HEK293 (cell line): ENCODE measurements around the gene BPI.
A peak's percentile ranks its signal among the peaks of the same experiment; 100 is the strongest.

Source experiments
- CTCF ChIA-PET: fragments of 350-600 bp; formaldehyde crosslinking; extraction: SDS; loops from one replicate; lab custom pipeline; 2021; ENCODE audit warnings: antibody characterized with exemption; lab: Yijun Ruan, JAX
- POLR2A ChIA-PET: fragments of 300-600 bp; formaldehyde crosslinking; extraction: SDS; loops from one replicate; lab custom pipeline; 2020; ENCODE audit warnings: antibody characterized with exemption, inconsistent platforms; lab: Yijun Ruan, JAX
- H3K27ac ChIP-seq: fragments of 200-500 bp; sonication (Bioruptor generic); 2 replicates; pipeline ENCODE4 v1.5.1; 2014; ENCODE audit warnings: low read depth, low read length, control low read depth, inconsistent platforms; ENCODE audit errors: extremely low read depth
- H3K36me3 ChIP-seq, 2 experiments: fragments of 200-500 bp in 1 of 2; sonication (Bioruptor generic) in 1 of 2; 1 replicate in 1 of 2; 2 replicates in 1 of 2; pipeline ENCODE4 v1.5.1; 2014 to 2017; ENCODE audit warnings: inconsistent platforms in 2 of 2, low read length in 2 of 2; ENCODE audit not compliant: control insufficient read depth in 2 of 2, insufficient read depth in 1 of 2
- H3K4me1 ChIP-seq: fragments of 200-500 bp; sonication (Bioruptor generic); 2 replicates; pipeline ENCODE4 v1.5.1; 2014; ENCODE audit warnings: mild to moderate bottlenecking, low read length, inconsistent platforms; ENCODE audit not compliant: control insufficient read depth, insufficient read depth
- H3K4me3 ChIP-seq: 2 replicates; pipeline ENCODE4 v1.5.1; 2011; ENCODE audit warnings: low read depth, mild to moderate bottlenecking, control low read depth, low read length, moderate library complexity
- H3K9me3 ChIP-seq: fragments of 200-500 bp; sonication (Bioruptor generic); 2 replicates; pipeline ENCODE4 v1.5.1; 2014; ENCODE audit warnings: low read depth, low read length, inconsistent platforms; ENCODE audit not compliant: control insufficient read depth, insufficient read depth
- GFI1B ChIP-seq: fragments of 450-650 bp; formaldehyde crosslinking; IDR thresholded peaks from 2 replicates; pipeline ENCODE4 v1.5.1; 2016; ENCODE audit warnings: missing biosample characterization, missing genetic modification characterization
- GLIS1 ChIP-seq: fragments of 450-650 bp; formaldehyde crosslinking; IDR thresholded peaks from 2 replicates; pipeline ENCODE4 v1.5.1; 2016; ENCODE audit warnings: missing biosample characterization, missing genetic modification characterization
- GLIS2 ChIP-seq: fragments of 450-650 bp; formaldehyde crosslinking; IDR thresholded peaks from 2 replicates; pipeline ENCODE4 v1.5.1; 2016; ENCODE audit warnings: missing biosample characterization, missing genetic modification characterization
- KLF10 ChIP-seq: fragments of 450-650 bp; IDR thresholded peaks from 2 replicates; pipeline ENCODE4 v1.5.1; 2018; ENCODE audit warnings: missing biosample characterization, mild to moderate bottlenecking, missing genetic modification characterization
- MZF1 ChIP-seq: fragments of 450-650 bp; formaldehyde crosslinking; IDR thresholded peaks from 2 replicates; pipeline ENCODE4 v1.5.1; 2017; ENCODE audit warnings: missing biosample characterization, missing genetic modification characterization, borderline replicate concordance
- SCRT1 ChIP-seq: fragments of 450-650 bp; formaldehyde crosslinking; IDR thresholded peaks from 2 replicates; pipeline ENCODE4 v1.5.1; 2016; ENCODE audit warnings: missing biosample characterization, missing genetic modification characterization, borderline replicate concordance
- SCRT2 ChIP-seq: fragments of 450-650 bp; formaldehyde crosslinking; IDR thresholded peaks from 2 replicates; pipeline ENCODE4 v1.5.1; 2016; ENCODE audit warnings: missing biosample characterization, missing genetic modification characterization
- SP3 ChIP-seq: fragments of 450-650 bp; formaldehyde crosslinking; IDR thresholded peaks from 2 replicates; pipeline ENCODE4 v1.5.1; 2016; ENCODE audit warnings: missing biosample characterization, missing genetic modification characterization
- ZBTB17 ChIP-seq: fragments of 450-650 bp; formaldehyde crosslinking; IDR thresholded peaks from 2 replicates; pipeline ENCODE4 v1.5.1; 2016; ENCODE audit warnings: missing biosample characterization, missing genetic modification characterization
- ZFP41 ChIP-seq: fragments of 450-650 bp; formaldehyde crosslinking; IDR thresholded peaks from 2 replicates; pipeline ENCODE4 v1.5.1; 2016; ENCODE audit warnings: missing biosample characterization, missing genetic modification characterization, borderline replicate concordance
- ZNF23 ChIP-seq: fragments of 450-650 bp; formaldehyde crosslinking; IDR thresholded peaks from 2 replicates; pipeline ENCODE4 v1.5.1; 2016; ENCODE audit warnings: missing biosample characterization, missing genetic modification characterization, borderline replicate concordance
- ZNF416 ChIP-seq: fragments of 450-650 bp; formaldehyde crosslinking; IDR thresholded peaks from 2 replicates; pipeline ENCODE4 v1.5.1; 2016; ENCODE audit warnings: missing biosample characterization, missing genetic modification characterization
- ZNF514 ChIP-seq: fragments of 450-650 bp; formaldehyde crosslinking; IDR thresholded peaks from 2 replicates; pipeline ENCODE4 v1.5.1; 2016; ENCODE audit warnings: missing biosample characterization, missing genetic modification characterization
- ZNF629 ChIP-seq: fragments of 450-650 bp; formaldehyde crosslinking; IDR thresholded peaks from 2 replicates; pipeline ENCODE4 v1.5.1; 2017; ENCODE audit warnings: missing biosample characterization, missing genetic modification characterization
- ZNF747 ChIP-seq: fragments of 450-650 bp; formaldehyde crosslinking; IDR thresholded peaks from 2 replicates; pipeline ENCODE4 v1.5.1; 2016; ENCODE audit warnings: missing biosample characterization, missing genetic modification characterization
- TF ChIP-seq, protein P1 (sequence below): fragments of 450-650 bp; formaldehyde crosslinking; IDR thresholded peaks from 2 replicates; pipeline ENCODE4 v1.5.1; 2016; ENCODE audit warnings: missing biosample characterization, missing genetic modification characterization
- TF ChIP-seq, protein P2 (sequence below): fragments of 450-650 bp; formaldehyde crosslinking; optimal IDR thresholded peaks from 2 replicates; pipeline ENCODE3; 2016; ENCODE audit warnings: missing biosample characterization, mild to moderate bottlenecking, missing genetic modification characterization
- TF ChIP-seq, protein P3 (sequence below): fragments of 450-650 bp; formaldehyde crosslinking; IDR thresholded peaks from 2 replicates; pipeline ENCODE4 v1.5.1; 2017; ENCODE audit warnings: missing biosample characterization, missing genetic modification characterization
- TF ChIP-seq, protein P4 (sequence below): fragments of 450-650 bp; formaldehyde crosslinking; conservative IDR thresholded peaks from 2 replicates; pipeline ENCODE4 v1.5.1; 2016; ENCODE audit warnings: low read depth, missing biosample characterization, missing genetic modification characterization

The BPI gene

DNA sequence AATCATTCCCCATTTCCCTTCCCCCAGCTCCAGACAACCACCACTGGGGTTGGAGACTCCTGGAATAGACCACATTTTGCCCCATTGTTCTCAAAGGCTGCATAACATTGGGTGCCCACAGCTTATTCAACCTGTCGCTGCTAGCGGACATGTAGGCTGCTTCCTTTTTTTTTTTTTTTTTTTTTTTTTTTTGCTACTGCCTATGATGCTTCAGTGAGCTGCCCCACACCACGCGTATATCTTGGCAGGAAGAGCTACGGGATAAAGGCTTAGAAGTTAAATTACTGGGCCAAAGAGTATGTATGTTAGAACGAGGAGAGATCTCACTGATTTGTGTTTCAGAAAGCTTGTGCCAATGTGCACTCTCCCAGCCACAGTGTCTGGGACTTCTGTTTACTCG lies 49.4 kb downstream of the BPI start:
- ChIA-PET CTCF (interaction anchor here (0.6 to 2.7 kb wide), 7 partner anchors 12 to 509 kb away, joined by 3 to 21 read pairs (median 4); no protein-coding TSS in a partner anchor), POLR2A (interaction anchor here (0.6 kb wide), 2 partner anchors 82 to 138 kb away, joined by 3 to 4 read pairs; partner anchors contain the start of gene SNHG17)
- no peak for TF ChIP-seq SP3
- TF ChIP-seq SCRT1 (tag by site-specific recombination), result 0 out of 2 replicates have a peak, but pooled peaks have one; percentile 35
- TF ChIP-seq SCRT2 (tag by site-specific recombination), result peak; percentile 76
- no peaks in the 10 kb centered on the region for H3K4me1 ChIP-seq
- no peak overlapping the region for H3K27ac ChIP-seq
- no peak overlapping the region for H3K4me3 ChIP-seq
- H3K36me3 ChIP-seq, result no peaks in the 10 kb centered on the region
- no peaks in the 10 kb centered on the region for H3K9me3 ChIP-seq

DNA sequence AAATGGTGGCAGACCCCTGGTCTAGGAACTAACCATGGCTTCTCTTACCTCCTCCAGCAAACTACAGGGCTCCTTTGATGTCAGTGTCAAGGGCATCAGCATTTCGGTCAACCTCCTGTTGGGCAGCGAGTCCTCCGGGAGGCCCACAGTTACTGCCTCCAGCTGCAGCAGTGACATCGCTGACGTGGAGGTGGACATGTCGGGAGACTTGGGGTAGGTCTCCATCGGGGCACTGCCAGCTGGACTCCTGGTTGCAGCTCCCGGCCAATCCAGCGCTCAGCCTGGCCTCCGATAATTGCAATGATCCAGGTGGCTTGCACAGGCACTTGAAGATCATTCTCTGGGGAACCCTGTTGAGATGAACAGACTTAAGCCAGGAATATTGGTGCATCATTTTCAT lies 50.3 kb downstream of the BPI start:
- Histone ChIP-seq H3K4me3 (no peak overlapping the region), H3K36me3 (no peaks in the 10 kb centered on the region), H3K4me1 (no peaks in the 10 kb centered on the region), H3K27ac (no peak overlapping the region), H3K9me3 (no peaks in the 10 kb centered on the region)
- TF ChIP-seq, protein P1, sequence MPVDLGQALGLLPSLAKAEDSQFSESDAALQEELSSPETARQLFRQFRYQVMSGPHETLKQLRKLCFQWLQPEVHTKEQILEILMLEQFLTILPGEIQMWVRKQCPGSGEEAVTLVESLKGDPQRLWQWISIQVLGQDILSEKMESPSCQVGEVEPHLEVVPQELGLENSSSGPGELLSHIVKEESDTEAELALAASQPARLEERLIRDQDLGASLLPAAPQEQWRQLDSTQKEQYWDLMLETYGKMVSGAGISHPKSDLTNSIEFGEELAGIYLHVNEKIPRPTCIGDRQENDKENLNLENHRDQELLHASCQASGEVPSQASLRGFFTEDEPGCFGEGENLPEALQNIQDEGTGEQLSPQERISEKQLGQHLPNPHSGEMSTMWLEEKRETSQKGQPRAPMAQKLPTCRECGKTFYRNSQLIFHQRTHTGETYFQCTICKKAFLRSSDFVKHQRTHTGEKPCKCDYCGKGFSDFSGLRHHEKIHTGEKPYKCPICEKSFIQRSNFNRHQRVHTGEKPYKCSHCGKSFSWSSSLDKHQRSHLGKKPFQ, result no peak
- ChIA-PET POLR2A (no interaction called here), CTCF (interaction anchor here (0.6 to 2.7 kb wide), 5 partner anchors 13 to 397 kb away, joined by 3 to 21 read pairs (median 4); no protein-coding TSS in a partner anchor)

DNA sequence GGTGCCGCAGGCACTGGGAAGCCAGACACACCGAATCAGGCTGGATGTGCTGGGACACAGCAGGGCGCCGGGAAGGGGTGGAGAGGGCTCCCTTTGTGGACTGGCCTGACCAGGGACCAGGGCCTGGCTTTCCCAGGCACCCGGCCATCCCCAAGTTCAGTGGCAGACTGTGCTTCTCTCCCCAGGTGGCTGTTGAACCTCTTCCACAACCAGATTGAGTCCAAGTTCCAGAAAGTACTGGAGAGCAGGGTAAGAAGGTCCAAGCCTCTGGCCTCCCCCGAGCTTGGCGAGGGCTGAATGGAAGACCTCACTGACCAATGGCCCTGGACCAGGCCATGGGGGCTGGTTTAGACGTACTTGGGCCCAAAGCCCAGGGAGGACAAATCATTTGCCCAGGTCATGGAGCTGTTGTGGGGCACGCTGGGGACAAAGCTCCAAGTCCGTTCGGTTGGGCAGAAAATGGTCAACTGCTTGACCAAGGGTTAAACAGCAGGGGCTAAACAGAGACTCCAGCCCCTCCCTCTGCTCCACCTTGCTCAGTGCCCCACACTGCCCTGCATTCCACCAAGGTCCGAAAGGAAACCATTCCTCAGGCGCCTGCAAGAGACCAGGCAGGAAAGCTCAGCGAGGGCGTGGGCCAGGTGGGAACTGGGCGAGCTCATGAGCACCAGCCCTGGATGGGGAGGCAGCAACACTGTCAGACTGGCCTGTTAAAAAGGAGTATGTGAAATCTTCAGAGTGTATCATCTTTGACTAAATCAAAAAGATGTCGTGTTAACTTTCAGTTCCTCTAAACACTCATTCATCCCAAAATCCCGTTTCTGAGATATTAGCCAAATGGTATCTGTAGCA lies 51.4 kb downstream of the BPI start:
- Histone ChIP-seq H3K4me3 (no peak overlapping the region), H3K4me1 (no peaks in the 10 kb centered on the region), H3K9me3 (no peaks in the 10 kb centered on the region), H3K27ac (no peak overlapping the region), H3K36me3 (no peaks in the 10 kb centered on the region)
- CTCF ChIA-PET, result interaction anchor here (0.6 to 2.7 kb wide), 4 partner anchors 9 to 839 kb away, joined by 3 to 21 read pairs (median 4); partner anchors contain the start of gene LBP
- TF ChIP-seq GFI1B (tag by site-specific recombination), result no peak
- no peak for TF ChIP-seq ZFP41 (tag by site-specific recombination)
- TF ChIP-seq GLIS2 (tag by site-specific recombination), result no peak
- TF ChIP-seq KLF10, result no peak
- TF ChIP-seq ZNF629 (tag by site-specific recombination), result no peak
- TF ChIP-seq GLIS1 (tag by site-specific recombination), result no peak
- TF ChIP-seq ZNF416, result no peak
- TF ChIP-seq MZF1 (tag by site-specific recombination), result no peak
- no peak for TF ChIP-seq ZBTB17 (tag by site-specific recombination)
- TF ChIP-seq ZNF514, result no peak
- TF ChIP-seq ZNF747 (tag by site-specific recombination), result no peak
- TF ChIP-seq, protein P2, sequence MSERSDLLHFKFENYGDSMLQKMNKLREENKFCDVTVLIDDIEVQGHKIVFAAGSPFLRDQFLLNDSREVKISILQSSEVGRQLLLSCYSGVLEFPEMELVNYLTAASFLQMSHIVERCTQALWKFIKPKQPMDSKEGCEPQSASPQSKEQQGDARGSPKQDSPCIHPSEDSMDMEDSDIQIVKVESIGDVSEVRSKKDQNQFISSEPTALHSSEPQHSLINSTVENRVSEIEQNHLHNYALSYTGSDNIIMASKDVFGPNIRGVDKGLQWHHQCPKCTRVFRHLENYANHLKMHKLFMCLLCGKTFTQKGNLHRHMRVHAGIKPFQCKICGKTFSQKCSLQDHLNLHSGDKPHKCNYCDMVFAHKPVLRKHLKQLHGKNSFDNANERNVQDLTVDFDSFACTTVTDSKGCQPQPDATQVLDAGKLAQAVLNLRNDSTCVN (tag by site-specific recombination), result no peak
- TF ChIP-seq, protein P3, sequence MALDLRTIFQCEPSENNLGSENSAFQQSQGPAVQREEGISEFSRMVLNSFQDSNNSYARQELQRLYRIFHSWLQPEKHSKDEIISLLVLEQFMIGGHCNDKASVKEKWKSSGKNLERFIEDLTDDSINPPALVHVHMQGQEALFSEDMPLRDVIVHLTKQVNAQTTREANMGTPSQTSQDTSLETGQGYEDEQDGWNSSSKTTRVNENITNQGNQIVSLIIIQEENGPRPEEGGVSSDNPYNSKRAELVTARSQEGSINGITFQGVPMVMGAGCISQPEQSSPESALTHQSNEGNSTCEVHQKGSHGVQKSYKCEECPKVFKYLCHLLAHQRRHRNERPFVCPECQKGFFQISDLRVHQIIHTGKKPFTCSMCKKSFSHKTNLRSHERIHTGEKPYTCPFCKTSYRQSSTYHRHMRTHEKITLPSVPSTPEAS (tag by site-specific recombination), result no peak
- TF ChIP-seq, protein P4, sequence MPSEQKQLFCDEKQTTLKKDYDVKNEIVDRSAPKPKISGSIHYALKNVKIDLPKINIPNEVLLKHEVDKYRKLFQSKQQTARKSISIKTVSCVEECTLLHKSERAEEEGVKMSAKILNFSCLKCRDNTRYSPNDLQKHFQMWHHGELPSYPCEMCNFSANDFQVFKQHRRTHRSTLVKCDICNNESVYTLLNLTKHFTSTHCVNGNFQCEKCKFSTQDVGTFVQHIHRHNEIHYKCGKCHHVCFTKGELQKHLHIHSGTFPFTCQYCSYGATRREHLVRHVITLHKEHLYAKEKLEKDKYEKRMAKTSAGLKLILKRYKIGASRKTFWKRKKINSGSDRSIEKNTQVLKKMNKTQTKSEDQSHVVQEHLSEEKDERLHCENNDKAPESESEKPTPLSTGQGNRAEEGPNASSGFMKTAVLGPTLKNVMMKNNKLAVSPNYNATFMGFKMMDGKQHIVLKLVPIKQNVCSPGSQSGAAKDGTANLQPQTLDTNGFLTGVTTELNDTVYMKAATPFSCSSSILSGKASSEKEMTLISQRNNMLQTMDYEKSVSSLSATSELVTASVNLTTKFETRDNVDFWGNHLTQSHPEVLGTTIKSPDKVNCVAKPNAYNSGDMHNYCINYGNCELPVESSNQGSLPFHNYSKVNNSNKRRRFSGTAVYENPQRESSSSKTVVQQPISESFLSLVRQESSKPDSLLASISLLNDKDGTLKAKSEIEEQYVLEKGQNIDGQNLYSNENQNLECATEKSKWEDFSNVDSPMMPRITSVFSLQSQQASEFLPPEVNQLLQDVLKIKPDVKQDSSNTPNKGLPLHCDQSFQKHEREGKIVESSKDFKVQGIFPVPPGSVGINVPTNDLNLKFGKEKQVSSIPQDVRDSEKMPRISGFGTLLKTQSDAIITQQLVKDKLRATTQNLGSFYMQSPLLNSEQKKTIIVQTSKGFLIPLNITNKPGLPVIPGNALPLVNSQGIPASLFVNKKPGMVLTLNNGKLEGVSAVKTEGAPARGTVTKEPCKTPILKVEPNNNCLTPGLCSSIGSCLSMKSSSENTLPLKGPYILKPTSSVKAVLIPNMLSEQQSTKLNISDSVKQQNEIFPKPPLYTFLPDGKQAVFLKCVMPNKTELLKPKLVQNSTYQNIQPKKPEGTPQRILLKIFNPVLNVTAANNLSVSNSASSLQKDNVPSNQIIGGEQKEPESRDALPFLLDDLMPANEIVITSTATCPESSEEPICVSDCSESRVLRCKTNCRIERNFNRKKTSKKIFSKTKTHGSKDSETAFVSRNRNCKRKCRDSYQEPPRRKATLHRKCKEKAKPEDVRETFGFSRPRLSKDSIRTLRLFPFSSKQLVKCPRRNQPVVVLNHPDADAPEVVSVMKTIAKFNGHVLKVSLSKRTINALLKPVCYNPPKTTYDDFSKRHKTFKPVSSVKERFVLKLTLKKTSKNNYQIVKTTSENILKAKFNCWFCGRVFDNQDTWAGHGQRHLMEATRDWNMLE, result no peak
- TF ChIP-seq ZNF23 (tag by site-specific recombination), result no peak
- POLR2A ChIA-PET, result no interaction called here
